ENCODE measurements around the gene RPRD1B.

Gene RPRD1B, protein sequence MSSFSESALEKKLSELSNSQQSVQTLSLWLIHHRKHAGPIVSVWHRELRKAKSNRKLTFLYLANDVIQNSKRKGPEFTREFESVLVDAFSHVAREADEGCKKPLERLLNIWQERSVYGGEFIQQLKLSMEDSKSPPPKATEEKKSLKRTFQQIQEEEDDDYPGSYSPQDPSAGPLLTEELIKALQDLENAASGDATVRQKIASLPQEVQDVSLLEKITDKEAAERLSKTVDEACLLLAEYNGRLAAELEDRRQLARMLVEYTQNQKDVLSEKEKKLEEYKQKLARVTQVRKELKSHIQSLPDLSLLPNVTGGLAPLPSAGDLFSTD

DNA sequence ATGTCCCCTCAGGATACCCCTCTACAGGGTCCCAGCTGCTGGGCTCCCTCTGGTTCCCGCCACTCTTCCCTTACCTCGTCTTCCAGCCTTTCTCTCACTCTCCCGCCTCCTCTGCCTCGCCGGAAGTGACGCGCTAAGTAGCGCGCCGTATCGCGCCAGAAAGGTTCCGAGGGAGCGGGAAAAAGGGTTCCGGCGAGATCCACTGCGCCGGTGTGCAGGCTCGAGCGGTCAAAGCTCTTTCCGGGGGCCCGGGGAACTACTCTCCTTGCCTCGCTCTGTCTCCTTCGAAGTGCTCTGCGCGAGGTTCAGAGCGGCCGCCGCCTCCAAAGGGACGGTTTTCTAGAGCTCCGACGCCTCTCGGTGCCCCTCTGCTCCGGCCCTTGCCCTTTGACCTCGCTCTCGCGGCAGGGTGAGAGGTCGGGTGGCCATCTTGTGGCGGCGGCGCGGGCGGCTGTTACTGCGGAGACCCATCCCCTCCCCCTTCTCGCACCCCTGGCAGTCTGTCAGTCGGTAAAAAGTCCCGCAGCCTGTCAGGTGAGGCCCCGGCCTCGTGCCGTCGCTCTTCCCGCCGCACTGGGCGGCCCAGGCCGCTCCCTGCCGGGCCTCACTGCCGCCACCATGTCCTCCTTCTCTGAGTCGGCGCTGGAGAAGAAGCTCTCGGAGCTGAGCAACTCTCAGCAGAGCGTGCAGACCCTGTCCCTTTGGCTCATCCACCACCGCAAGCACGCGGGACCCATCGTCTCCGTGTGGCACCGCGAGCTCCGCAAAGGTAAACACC is at the start of gene RPRD1B, which contains the start of gene TTI1:
Gene RPRD1B, plus strand, starts transcription at position 417 of the 778 bp plus-strand sequence. Its CDS starts 202 bp downstream, at position 619.
Gene TTI1, minus strand, starts transcription at position 127 of the 778 bp plus-strand sequence. CDS start 19,640 bp downstream, outside the sequence.
- peak; percentile 92 for DNase-seq (ENCODE audit: low spot score)

DNA sequence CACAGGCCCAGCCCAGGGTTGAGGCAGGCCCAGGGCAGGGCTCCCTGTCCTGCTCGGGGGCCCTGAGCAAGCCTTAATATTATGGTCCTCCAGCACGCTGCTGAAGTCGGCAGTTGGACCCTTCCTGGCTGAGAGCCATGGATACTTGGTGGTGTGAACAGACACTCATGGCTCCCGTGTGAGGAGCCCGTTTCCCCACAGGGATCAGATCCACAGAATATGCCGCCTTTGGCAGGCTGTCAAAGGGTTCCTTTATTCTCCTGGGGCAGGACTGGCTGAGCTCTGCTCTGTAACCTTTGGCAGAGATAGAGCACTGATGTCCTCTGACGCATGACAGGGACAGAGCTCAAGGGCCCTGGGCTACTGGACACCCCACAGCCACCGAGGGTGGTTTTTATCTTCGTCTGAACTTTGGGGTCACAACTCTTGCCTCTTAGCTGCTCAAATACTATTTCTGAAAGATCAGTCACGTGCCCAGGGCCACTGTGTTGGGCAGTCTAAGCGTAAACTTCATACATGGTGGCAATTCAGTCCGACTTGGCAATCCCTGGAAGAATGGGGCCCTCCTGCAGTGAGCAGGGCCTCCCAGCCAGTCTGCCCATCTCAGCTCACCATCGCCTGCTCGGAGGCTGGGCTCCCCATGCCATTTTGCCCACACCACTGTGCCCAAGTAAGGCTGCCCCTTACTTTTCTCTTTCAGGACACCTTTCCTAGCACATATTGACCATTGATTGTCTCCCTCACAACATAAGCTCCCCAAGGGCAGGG is 49.3 kb upstream of the RPRD1B start:
- DNase-seq (ENCODE audit: low spot score): peak; percentile 80

DNA sequence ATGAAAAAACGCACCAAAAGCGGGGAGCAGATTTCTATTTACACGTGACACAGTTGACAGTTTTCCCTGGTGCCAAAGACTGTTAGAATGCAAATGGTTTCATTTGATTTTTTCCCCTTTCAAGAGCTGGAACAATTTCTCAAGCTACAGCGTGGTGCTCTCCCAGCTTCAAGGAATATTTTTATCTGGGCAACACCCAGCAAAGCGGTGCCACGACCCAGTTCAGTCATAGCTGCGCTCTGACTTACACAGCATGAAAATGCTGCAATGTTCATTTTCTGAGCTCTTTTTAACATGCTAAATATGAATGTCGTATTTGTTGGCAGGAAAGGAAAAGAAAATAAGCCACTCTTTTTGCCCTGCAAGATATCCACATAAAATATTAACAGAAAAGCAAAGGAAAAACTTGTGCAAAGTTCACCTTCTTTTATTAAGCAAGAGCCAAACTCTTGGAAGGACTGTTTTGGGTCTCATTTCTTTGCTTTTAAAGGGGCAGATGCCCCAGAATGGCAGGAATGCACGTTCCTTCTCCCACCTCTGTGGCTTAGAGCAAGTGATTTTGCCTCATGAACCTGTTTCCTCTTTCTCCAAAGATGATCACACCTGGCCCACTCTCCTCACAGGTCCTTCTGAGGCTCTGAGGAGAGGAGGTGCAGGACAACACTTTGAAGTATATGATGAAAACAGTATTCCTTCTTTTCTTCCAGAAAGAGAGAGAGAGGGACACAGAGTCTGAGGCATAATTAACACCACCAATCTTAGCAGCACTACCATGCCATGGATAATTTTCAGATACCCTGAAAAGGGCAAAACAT is 47.3 kb upstream of the RPRD1B start:
- DNase-seq (ENCODE audit: low spot score): no peak

DNA sequence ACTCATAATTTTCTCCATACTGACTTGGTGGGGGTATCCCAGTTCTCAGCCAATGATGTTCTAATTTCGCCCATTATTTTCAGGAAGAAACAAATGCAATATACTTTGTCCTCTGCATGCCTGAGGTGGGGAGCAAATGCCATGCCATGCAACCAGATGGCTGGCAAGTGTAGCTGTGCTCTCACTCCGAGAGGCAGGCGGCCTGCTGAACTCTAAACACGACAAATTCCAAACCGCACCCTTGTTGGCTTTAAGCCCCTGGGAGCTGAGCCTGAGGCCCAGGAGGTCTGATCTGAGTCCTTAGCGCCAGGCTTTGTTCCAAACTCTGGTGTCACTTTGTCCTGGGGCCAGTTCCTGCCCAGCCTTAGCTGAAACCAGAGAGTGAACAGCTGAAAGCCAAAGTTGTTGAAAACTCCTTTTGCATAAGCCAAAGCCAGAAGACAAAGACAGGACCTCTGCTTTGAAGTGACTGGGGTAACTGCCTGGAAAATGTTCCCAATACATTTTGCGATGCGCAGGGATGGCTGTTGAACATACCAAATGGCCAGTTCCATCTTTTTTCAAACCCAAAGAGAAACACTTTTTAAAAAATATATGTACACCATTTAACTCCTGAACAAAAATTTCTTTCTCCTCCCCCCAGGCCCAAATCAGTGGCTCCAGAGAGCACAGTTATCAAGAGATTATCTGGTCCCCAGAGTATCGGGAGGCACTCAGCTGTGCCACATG is 46.5 kb upstream of the RPRD1B start:
- DNase-seq (ENCODE audit: low spot score): peak; percentile 39

DNA sequence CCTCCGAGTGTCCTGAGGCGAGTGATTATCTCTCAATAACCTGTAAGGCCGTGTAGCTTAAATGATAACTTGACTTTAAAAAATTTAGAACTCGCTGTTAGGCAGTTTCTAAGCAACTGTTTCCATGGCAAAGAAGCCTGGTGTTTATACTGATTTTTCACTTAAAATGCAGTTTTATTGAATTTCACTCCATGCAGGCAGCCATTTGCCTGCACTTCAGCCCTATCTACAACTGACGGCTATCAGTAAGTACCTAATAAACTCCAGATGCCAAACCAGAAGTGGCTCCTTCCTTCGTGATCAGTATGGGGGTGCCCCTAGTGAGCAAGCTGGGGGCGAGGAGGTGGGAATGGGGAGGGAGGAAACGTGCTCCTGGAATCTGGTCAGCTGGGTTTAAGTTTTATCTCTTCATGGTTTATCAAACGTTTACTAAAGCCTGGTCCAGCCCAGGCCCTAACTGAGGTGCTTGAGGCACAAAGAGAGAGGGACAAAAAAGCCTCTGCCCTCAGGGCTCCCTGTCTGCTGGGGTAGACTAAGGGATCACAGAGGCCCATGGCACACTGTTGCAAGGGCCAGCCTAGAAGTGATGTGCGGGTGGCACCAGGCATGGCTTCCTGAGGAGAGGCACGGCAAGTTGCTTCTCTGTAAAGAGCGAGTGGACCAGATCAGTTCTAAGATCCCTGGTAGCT is 45.8 kb upstream of the RPRD1B start:
- no peak for DNase-seq (ENCODE audit: low spot score)

DNA sequence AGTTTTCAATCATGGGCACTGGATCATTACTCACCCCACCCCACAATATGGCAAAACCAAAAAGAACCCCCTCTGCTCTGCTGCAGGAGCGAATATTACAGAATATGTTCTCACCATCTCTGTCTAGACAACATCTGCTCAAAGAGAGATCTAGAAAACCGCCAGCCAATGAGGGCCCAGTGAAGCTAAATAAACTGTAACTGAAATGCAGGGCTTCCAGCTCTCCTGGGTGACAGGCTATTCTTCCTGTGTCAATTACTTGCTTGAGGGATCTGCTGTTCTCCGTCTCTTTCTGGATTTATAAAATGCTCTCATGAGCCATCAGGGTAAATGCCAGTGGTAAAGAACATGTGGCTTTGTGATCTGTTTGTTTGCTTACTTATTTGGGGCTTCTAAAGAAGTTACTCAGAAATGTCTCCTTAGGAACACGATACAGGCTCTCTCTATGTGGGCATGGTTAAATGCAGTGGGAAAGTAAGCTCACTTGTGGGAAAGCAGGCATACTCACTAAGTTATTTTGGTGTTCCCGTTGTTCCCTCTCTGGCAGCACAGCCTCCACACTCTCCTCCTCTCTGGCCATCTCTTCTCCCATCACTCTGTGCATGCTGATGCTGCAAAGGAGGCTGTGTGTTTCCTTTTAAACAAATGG is 45.1 kb upstream of the RPRD1B start:
- no peak for DNase-seq (ENCODE audit: low spot score)

DNA sequence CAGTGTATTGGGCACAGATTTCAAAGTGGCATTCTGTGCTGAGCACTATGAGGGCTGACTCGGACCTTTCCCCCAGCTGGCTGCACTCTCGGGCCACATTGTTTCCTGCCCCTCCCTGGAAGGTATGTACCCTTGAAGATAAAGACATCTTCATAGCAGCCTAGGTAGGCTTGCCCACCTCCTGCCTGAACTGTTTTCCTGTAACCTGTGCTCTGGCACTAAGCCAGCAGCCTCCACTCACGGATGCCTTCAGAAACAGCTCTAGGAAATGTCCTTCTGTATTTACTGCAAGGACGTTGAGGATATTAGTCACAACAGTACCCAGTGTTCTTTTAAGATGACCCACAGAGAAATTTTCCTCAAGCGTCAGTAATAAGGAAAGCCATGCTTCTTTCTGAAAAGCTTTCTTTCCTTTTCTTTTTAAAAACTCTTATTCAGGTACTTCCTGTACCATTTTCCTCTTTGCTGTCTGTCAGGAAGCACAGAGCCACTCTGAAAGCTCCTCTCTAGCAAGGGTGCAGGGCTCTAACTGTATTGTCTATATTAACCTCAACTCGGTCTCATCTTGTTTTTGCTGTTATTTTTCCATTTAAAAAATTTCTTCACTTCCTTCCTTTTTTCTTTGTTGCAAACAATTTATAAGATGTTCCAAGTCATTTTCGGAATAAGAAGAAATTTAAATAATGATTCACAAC is 43.8 kb upstream of the RPRD1B start:
- DNase-seq (ENCODE audit: low spot score): no peak

DNA sequence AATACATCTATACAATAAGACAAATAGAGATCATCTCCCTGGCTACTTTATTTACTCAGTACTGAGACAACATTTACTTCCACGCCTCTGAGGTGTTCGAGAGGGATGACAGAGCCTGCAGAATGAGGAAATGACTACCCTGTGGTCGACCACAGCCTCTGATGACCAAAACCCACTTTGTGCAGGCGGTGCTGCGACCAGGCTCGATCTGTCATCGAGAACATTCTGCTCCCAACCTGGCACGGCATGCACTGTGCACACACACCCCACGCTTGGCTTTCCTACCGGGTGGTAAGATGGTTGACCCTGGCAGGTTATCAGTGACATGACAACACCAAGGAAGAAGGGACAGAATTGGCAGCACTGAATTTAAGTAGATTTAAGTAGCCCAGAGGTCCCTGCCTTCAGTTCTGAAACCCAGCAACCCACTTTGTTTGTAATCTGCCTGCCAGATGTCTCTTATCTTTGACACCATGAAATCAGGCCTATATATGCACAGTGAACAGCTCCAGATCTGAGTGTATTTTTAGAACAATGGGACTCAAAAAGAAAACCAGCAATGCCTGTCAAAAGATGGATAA is 42.9 kb upstream of the RPRD1B start:
- peak; percentile 27 for DNase-seq (ENCODE audit: low spot score)

DNA sequence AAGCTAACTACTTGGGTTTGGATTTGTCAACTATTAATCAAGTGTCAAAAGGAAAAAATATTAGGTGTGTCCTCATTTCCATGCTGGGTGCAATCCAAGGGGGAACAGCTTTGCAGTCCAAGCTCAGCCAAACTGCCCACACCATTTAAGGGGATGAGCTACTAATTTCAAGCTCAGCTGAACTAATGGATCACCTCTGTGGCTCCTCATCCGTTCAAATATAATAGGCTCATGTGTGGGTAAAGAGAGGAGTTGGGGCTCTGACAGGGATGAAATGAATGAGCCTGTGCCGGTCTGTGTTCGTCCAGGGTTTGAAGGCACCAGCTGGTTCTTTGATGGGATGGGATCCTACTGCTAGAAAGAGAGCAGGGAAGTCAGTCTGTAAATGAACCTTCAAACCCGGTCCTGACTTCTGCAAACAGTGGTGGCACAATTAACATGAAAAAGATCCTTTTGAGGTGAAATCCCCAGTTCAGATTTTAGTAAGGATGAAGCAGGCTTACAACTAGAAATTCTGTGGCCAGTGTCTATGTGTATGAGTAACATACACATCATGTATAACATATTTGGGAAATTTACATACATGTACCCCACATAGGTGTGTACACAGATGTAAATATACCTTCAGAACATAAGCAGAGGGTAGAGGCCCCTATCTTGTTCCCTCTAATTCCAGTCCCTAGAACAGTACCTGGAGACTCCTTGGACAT is 42.2 kb upstream of the RPRD1B start:
- DNase-seq (ENCODE audit: low spot score): no peak

DNA sequence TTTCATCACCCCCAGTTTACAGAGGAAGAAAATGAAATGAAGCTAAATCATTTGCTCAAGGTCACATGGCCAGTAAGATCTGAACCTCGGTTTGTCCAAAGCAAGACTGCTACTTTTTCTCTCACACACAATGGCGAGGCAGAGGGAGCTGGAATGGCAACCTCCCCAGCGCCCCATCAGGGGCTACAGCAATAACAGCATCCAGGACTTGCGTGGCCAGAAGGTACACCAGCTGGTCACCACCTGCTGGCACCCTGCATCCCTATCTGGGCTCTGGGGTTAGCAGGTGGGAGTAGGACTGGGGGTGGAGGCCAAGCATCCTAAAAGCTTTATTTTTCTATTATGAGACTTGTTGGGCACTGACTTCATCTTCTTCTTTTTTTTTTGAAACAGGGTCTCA is 41.6 kb upstream of the RPRD1B start:
- no peak for DNase-seq (ENCODE audit: low spot score)

DNA sequence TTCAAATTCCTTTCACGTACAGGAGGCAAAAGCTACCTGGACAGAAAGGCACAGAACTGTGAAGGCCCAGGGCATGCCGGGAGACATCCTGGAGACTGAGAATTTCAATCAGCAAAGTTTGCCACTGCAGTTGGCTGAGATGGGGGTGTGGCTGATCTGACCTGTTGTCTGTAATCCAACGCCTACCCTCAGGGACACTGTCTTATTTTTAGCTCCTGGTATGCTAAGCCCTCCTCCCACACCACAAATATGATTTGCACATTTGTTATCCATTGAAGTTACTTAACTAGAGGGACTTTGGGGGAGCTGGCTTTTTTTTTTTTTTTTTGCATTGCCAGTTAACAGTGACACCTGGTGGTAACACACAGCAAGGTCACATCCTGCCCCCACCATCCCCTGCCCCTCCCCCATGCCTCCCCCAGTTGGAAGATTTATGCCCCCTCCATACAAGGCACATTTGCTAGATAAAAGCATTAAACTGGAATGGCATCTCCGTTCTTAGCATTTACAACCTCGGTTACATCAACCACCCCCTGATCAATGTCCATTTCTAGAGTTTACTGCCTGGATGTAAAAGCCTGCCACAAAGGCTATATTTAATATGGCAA is 40.6 kb upstream of the RPRD1B start:
- no peak for DNase-seq (ENCODE audit: low spot score)

DNA sequence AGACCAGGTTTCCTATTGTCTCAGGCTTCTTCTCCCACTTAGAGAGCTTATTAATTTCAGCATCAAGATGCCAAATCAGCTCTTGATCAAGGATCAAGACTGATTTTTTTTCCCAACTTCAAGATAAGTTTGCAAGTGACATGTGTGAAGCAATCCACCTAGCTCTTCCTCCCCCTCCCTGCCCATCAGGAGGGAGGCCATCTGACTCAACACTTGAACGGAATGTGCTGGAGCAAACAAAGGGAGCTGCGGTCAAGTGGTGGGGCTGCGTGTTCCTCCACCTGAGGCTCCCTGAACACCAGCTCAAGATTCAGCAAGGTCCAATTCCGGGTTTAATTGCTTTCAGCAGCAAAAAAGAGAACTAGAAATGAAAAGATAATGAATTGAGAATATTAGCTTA is 39.0 kb upstream of the RPRD1B start:
- no peak for DNase-seq (ENCODE audit: low spot score)

DNA sequence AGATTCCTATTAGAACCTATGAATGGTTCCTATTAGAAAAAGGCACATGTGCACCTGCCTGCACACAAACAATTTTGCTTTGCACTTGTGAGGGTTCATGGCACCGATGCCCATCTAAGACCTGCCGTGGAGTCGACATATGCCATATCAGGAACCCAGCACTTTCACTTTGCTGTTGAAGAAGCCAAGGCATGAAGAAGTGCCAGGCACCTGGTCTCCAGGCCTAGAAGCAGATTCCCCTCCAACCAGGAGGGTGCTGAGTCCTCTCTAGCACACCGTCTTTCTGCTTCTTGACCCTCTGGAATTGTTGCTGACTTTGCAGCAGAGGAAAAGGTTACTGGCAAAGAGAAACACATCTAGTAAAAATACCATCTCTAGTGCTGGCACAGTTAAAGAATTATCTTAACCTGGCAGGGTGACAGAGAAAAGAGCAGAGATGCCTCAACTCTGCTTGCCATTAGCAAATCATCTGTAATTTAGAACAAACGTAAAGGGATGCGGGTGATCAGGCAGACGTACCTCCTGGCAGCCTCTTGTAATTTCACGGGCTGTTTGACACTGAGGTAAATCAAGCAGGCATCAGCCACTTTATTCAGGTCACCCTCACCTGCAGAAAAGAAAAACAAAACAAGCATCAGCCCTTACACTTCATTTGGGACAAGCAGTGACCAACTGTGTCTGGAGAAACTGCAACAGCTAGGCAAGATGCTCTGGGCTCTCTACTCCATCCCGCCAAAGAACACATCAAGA is 37.5 kb upstream of the RPRD1B start:
- DNase-seq (ENCODE audit: low spot score): no peak

DNA sequence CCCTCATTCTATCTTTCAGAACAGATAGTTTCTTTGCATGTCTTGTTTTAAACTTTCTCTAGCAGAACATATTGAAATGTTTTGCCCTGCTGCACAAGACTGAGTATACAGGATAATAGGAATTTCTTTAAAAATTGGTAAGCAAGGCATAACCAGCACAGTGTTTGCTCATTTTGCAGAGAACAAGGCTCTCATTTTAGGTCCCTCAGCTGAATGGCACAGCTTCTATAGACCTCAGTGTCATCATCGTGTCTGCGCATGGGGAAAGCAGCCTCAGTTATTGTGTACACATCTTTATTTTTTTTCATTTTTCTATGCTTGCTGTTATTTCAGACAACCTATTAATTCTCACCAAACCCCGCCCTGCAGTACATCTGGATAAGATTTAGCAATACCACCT is 36.0 kb upstream of the RPRD1B start:
- peak; percentile 67 for DNase-seq (ENCODE audit: low spot score)

DNA sequence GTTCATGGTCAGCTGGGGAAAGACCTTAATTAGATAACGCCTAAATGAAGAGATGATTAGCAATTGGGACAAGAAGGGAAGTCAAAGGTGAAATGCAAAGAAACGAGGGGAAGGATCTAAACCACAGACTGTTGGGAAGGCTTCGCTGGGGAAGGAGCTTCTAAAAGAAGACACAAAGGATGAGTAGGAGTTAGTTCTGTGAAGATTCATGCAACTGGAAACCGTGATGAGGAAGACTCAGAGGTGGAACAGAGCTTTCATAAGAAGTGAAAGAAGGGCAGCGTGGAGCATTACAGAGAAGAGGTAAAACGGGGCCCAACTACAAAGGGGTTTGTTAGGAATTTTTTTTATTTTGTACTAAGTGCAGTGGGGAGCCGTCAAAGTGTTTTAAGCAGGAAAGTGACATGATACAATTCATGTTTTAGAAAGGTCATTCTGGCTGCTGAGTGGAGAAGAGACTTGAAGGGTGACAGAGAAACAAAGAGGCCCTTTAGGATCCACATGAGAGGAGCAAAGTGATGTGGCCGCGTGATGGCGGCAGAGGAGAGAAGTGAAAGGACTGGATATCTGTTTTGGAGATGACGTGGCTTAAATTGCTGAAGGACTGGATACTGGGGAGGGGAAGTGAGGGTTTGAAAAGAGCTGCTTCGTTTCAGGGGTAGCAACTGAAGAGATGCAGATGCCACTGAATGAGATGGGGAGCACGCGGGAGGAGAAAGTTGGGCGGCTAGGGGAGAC is 33.9 kb upstream of the RPRD1B start:
- DNase-seq (ENCODE audit: low spot score): peak; percentile 95

DNA sequence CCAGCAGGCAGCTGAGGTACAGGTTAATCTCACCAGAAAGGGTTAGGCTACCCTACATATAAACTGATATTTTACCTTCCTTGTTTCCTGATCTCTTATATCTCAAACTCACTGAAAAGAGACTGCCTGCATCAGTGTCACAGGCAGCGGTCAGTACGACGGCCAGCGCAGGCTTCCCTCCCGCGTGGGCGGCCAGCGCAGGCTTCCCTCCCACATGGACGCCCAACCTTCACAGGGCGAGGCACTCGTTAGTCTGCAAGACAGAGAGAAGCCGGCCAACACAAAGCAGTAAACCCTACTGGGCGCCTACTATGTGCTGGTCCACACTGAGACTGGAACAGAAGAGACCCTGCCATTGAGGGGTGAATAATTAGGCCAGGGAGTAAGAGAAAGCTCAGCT is 33.3 kb upstream of the RPRD1B start:
- no peak for DNase-seq (ENCODE audit: low spot score)

All from pons (tissue), 1 donor.